Prostate gland (tissue), 2 donors: Measurements from ENCODE around the gene WDFY1. TPM values are rescaled to one million over a fixed set of nuclear protein-coding genes. Genes with fewer than 3 reads are reported as not detected.

Source experiments
- DNase-seq: peaks from one replicate; pipeline ENCODE4 v3.0.0-alpha.2; 2019; ENCODE audit warnings: low spot score
- H3K27ac ChIP-seq, 2 donors: fragments of 200-600 bp; sonication (generic); 2 replicates each; pipeline ENCODE4 v1.5.1; 2017 to 2019
- H3K27me3 ChIP-seq: fragments of 200-600 bp; sonication (generic); replicated peaks from 2 replicates; pipeline ENCODE4 v1.5.1; 2019; ENCODE audit not compliant: insufficient read depth
- H3K36me3 ChIP-seq, 2 donors: fragments of 200-600 bp; sonication (generic); 1 replicate in 1 of 2; 2 replicates in 1 of 2; pipeline versions ENCODE4 v1.5.1 to v1.8.1; 2017 to 2019
- H3K4me1 ChIP-seq: fragments of 200-600 bp; sonication (generic); replicated peaks from 2 replicates; pipeline ENCODE4 v1.5.1; 2019
- H3K4me3 ChIP-seq, 2 donors: fragments of 200-600 bp; sonication (generic); 2 replicates each; pipeline ENCODE4 v1.5.1; 2017 to 2019
- H3K9me3 ChIP-seq: fragments of 200-600 bp; sonication (generic); 2 replicates; pipeline ENCODE4 v1.5.1; 2017
- POLR2A ChIP-seq: fragments of 450-650 bp; IDR thresholded peaks from one replicate; pipeline ENCODE4 v1.6.1; 2016; ENCODE audit warnings: antibody characterized with exemption, mild to moderate bottlenecking
- POLR2AphosphoS5 ChIP-seq: sonication (generic); formaldehyde crosslinking; IDR thresholded peaks from one replicate; pipeline ENCODE4 v1.6.1; 2017; ENCODE audit warnings: antibody characterized with exemption
- WGBS: methylation state at CpG from one replicate; pipeline ENCODE4 v1.1.5; 2018; 5-methylcytosine and 5-hydroxymethylcytosine counted together
- intact Hi-C: fragments of 100-400 bp; cut with DNase I; formaldehyde crosslinking; loops from one replicate; pipeline ENCODE4 v1.14.2; 2022
- total RNA-seq, 2 donors: library from RNA; depleted of rRNA; stranded (reverse); fragments of >200 nt; gene quantifications; one replicate each; pipeline ENCODE4 v1.1.0, GENCODE V29; 2016
- TF ChIP-seq, protein P1 (sequence below), 4 experiments: fragments of 200-600 bp in 2 of 4; fragments of 450-650 bp in 2 of 4; sonication (generic) in 2 of 4; IDR thresholded peaks; 1 replicate in 3 of 4; 2 replicates in 1 of 4; pipeline ENCODE4 v1.5.1; 2016 to 2019; ENCODE audit warnings: antibody characterized with exemption in 4 of 4, mild to moderate bottlenecking in 2 of 4, moderate library complexity in 2 of 4

The WDFY1 gene
- total RNA-seq, 2 donors from 2014 or later, result 38.8 to 42.9 TPM

DNA sequence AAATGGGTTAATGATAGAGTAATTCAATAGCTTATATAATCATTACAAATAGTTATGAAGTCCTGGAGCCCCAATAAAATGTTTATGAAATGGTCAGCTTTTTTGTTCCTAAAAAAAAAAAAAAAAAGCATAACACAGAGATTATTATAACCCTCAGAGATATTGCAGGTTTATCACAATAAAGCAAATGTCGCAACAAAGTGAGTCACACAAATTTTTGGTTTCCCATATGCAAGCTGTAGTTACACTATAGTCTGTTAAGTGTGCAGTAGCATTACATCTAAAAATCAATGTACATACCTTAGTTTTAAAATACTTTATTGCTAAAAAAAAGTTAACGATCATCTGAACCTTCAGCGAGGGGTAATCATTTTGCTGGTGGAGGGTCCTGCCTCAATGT, 20.0 kb downstream of the WDFY1 start:
- WGBS, result 96% methylated on average over 3 of the region's 3 CpGs
- Histone ChIP-seq H3K4me1 (no peaks in the 10 kb centered on the region), H3K27ac (no peak overlapping the region)

DNA sequence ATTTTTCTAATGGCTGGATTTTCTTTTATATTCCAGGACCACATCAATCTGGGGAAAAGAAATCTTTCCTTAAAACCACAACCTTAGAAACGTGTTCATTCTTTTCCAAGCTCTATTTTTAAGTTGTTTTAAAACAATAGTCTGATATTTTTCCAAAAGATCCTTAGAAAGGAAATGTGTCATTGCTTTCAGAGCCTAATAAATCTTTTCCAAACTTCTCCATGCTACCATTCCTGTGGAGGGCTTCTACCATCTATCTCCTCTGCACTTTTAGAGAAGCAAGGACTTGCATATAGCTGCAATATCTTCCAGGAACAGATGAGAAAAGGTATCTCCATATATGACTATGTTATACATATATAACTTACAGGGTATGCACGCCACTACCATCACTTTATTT, 21.2 kb downstream of the WDFY1 start:
- intact Hi-C loops, result no loop called here
- 74% methylated on average over 2 of the region's 2 CpGs for WGBS
- no peaks in the 10 kb centered on the region for H3K9me3 ChIP-seq

More for the DNA sequence above, 20.0 kb downstream of the WDFY1 start:
- DNase-seq, result no peak
- intact Hi-C loops, result no loop called here
- Histone ChIP-seq H3K27me3 (no peaks in the 10 kb centered on the region), H3K9me3 (no peaks in the 10 kb centered on the region), H3K4me3 (no peak overlapping the region), H3K36me3 (no peaks in the 10 kb centered on the region)
- TF ChIP-seq POLR2AphosphoS5 (no peak), POLR2A (no peak)
- TF ChIP-seq, protein P1, sequence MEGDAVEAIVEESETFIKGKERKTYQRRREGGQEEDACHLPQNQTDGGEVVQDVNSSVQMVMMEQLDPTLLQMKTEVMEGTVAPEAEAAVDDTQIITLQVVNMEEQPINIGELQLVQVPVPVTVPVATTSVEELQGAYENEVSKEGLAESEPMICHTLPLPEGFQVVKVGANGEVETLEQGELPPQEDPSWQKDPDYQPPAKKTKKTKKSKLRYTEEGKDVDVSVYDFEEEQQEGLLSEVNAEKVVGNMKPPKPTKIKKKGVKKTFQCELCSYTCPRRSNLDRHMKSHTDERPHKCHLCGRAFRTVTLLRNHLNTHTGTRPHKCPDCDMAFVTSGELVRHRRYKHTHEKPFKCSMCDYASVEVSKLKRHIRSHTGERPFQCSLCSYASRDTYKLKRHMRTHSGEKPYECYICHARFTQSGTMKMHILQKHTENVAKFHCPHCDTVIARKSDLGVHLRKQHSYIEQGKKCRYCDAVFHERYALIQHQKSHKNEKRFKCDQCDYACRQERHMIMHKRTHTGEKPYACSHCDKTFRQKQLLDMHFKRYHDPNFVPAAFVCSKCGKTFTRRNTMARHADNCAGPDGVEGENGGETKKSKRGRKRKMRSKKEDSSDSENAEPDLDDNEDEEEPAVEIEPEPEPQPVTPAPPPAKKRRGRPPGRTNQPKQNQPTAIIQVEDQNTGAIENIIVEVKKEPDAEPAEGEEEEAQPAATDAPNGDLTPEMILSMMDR (IDR thresholded peaks at IDR 0.05), result no peak

GRCh38 chr2:223922308-223922707, 22.8 kb downstream of the WDFY1 start:
- WGBS, result 89% methylated on average over 3 of the region's 3 CpGs
- Histone ChIP-seq H3K36me3 (no peaks in the 10 kb centered on the region), H3K4me3 (no peak overlapping the region), H3K27ac (no peak overlapping the region), H3K9me3 (no peaks in the 10 kb centered on the region), H3K4me1 (no peaks in the 10 kb centered on the region), H3K27me3 (no peaks in the 10 kb centered on the region)
- intact Hi-C loops, result no loop called here
- TF ChIP-seq POLR2AphosphoS5, result no peak
- TF ChIP-seq POLR2A, result no peak
- TF ChIP-seq, protein P1 (IDR thresholded peaks at IDR 0.05), result no peak
- DNase-seq, result no peak

More for the DNA sequence above, 21.2 kb downstream of the WDFY1 start:
- DNase-seq, result no peak
- H3K27ac ChIP-seq, result no peak overlapping the region
- no peaks in the 10 kb centered on the region for H3K4me1 ChIP-seq
- H3K4me3 ChIP-seq, result no peak overlapping the region
- TF ChIP-seq POLR2A (no peak), POLR2AphosphoS5 (no peak)
- TF ChIP-seq, protein P1 (IDR thresholded peaks at IDR 0.05), result no peak
- H3K36me3 ChIP-seq, result no peaks in the 10 kb centered on the region
- H3K27me3 ChIP-seq, result no peaks in the 10 kb centered on the region

DNA sequence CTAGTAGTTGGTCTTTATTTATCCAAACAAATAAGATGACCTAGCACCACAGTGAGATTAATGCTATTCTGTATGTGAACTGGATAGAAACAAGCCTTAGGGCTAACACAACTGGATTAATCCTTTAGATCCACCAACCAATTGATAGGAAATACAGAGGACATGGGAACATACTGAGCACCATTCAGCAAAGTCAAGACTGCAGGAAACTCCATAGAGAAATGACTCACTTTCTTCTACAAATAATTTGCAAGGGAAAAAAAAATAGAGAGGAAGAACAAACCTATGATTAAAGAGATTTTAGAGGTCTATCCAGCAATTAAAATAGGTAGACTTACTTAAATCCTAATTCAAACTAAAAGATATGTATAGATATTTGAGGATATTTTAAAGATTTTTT, 23.9 kb downstream of the WDFY1 start:
- no peaks in the 10 kb centered on the region for H3K9me3 ChIP-seq
- H3K27ac ChIP-seq, result no peak overlapping the region
- DNase-seq, result no peak
- no peaks in the 10 kb centered on the region for H3K36me3 ChIP-seq
- intact Hi-C loops, result no loop called here
- no peaks in the 10 kb centered on the region for H3K4me1 ChIP-seq
- H3K4me3 ChIP-seq, result no peak overlapping the region
- TF ChIP-seq, protein P1 (IDR thresholded peaks at IDR 0.05), result no peak
- H3K27me3 ChIP-seq, result no peaks in the 10 kb centered on the region

- no peak for DNase-seq
- H3K4me1 ChIP-seq, result no peaks in the 10 kb centered on the region
- no peaks in the 10 kb centered on the region for H3K9me3 ChIP-seq
- H3K4me3 ChIP-seq, result no peak overlapping the region
- 96% methylated on average over 4 of the region's 4 CpGs for WGBS
- intact Hi-C loops, result no loop called here
- no peaks in the 10 kb centered on the region for H3K36me3 ChIP-seq
- no peak overlapping the region for H3K27ac ChIP-seq
- no peaks in the 10 kb centered on the region for H3K27me3 ChIP-seq
- TF ChIP-seq, protein P1 (IDR thresholded peaks at IDR 0.05), result no peak
- TF ChIP-seq POLR2AphosphoS5 (no peak), POLR2A (no peak)
Observed at GRCh38 chr2:223920109-223920508, 25.0 kb downstream of the WDFY1 start.
